HG03565 (cell line): ENCODE measurements around the gene TTC22.

Source experiments
- ATAC-seq: cut with Tn5 transposase; IDR thresholded peaks from one replicate; pipeline ENCODE4 v1.9.1; 2021; ENCODE audit warnings: mild to moderate bottlenecking, moderate library complexity; ENCODE audit not compliant: unreplicated experiment

The TTC22 gene

GRCh38 chr1:54834007-54834541 is 33.0 kb upstream of the TTC22 start:
- ATAC-seq, result no peak

GRCh38 chr1:54833121-54833520 is 32.0 kb upstream of the TTC22 start:
- ATAC-seq, result no peak

GRCh38 chr1:54826226-54826816 is 25.2 kb upstream of the TTC22 start:
- no peak for ATAC-seq

- no peak for ATAC-seq
Observed at GRCh38 chr1:54825696-54826095, 24.6 kb upstream of the TTC22 start.

- no peak for ATAC-seq
Observed at GRCh38 chr1:54823670-54824069, 22.5 kb upstream of the TTC22 start.

GRCh38 chr1:54819733-54820132 is 18.6 kb upstream of the TTC22 start:
- ATAC-seq, result no peak

GRCh38 chr1:54819195-54819536 is 18.0 kb upstream of the TTC22 start:
- no peak for ATAC-seq

- no peak for ATAC-seq
Observed at GRCh38 chr1:54818461-54819194, 17.5 kb upstream of the TTC22 start.

- ATAC-seq, result no peak
Observed at GRCh38 chr1:54816951-54817350, 15.8 kb upstream of the TTC22 start.

GRCh38 chr1:54816130-54816529 is 15.0 kb upstream of the TTC22 start:
- ATAC-seq, result no peak

- ATAC-seq, result no peak
Observed at GRCh38 chr1:54815086-54815876, 14.2 kb upstream of the TTC22 start.

GRCh38 chr1:54814571-54814970 is 13.4 kb upstream of the TTC22 start:
- ATAC-seq, result no peak

GRCh38 chr1:54814126-54814498 is 13.0 kb upstream of the TTC22 start:
- ATAC-seq, result no peak

- no peak for ATAC-seq
Observed at GRCh38 chr1:54813485-54814125, 12.5 kb upstream of the TTC22 start.

- ATAC-seq, result peak; percentile 44
Observed at GRCh38 chr1:54812801-54813484, 11.8 kb upstream of the TTC22 start.

GRCh38 chr1:54811739-54812655 is 10.9 kb upstream of the TTC22 start:
- ATAC-seq, result no peak

- no peak for ATAC-seq
Observed at GRCh38 chr1:54811066-54811465, 9.9 kb upstream of the TTC22 start.

GRCh38 chr1:54810153-54810942 is 9.2 kb upstream of the TTC22 start:
- peak; percentile 50 for ATAC-seq

- no peak for ATAC-seq
Observed at GRCh38 chr1:54809496-54810074, 8.5 kb upstream of the TTC22 start.
